PC-9 (cell line): ENCODE results near the gene FARS2. TPM values are rescaled to one million over a fixed set of nuclear protein-coding genes. Genes with fewer than 3 reads are reported as not detected.

Source experiments
- BruUV-seq: library from RNA; stranded (reverse); fragments of 400-500 nt; replicated peaks from 2 replicates; lab custom pipeline; 2021; lab: Mats Ljungman, UMichigan
- CTCF ChIA-PET: fragments of 300-600 bp; sonication (Branson Sonifier 250); formaldehyde crosslinking; loops from one replicate; lab custom pipeline; 2022; ENCODE audit warnings: antibody characterized with exemption; lab: Charles Lee
- POLR2A ChIA-PET: fragments of 300-600 bp; sonication (Branson Sonifier 250); formaldehyde crosslinking; loops from one replicate; lab custom pipeline; 2022; ENCODE audit warnings: antibody characterized with exemption; ENCODE audit not compliant: unreplicated experiment; lab: Charles Lee
- DNase-seq, 2 experiments: peaks; one replicate each; pipeline versions ENCODE4 v3.0.0 to v3.0.0-alpha.2; 2015 to 2022; ENCODE audit warnings: mixed read lengths in 1 of 2
- H2AFZ ChIP-seq: fragments of 200-600 bp; sonication (generic); 2 replicates; pipeline ENCODE4 v1.8.1; 2017; ENCODE audit warnings: antibody characterized with exemption
- H3F3A ChIP-seq: fragments of 200-600 bp; sonication (generic); 2 replicates; pipeline ENCODE4 v1.8.1; 2017; ENCODE audit warnings: antibody characterized with exemption, mild to moderate bottlenecking, low read depth; ENCODE audit not compliant: insufficient read depth
- H3K27ac ChIP-seq: fragments of 200-600 bp; sonication (generic); 2 replicates; pipeline ENCODE4 v1.6.1; 2016; ENCODE audit warnings: mixed run types
- H3K27me3 ChIP-seq: fragments of 200-600 bp; sonication (generic); 2 replicates; pipeline ENCODE4 v1.6.1; 2016; ENCODE audit warnings: low read depth, mixed run types; ENCODE audit not compliant: insufficient read depth
- H3K36me3 ChIP-seq: fragments of 200-600 bp; sonication (generic); 2 replicates; pipeline ENCODE4 v1.6.1; 2016; ENCODE audit warnings: low read depth, mixed run types
- H3K4me1 ChIP-seq: fragments of 200-600 bp; sonication (generic); replicated peaks from 2 replicates; pipeline ENCODE4 v1.6.1; 2016; ENCODE audit warnings: mixed run types; ENCODE audit not compliant: insufficient read depth
- H3K4me2 ChIP-seq: fragments of 200-600 bp; sonication (generic); 2 replicates; pipeline ENCODE4 v1.6.1; 2017; ENCODE audit warnings: mixed run types
- H3K4me3 ChIP-seq: fragments of 200-600 bp; sonication (generic); 2 replicates; pipeline ENCODE4 v1.6.1; 2016; ENCODE audit warnings: mixed run types
- H3K79me2 ChIP-seq: fragments of 200-600 bp; sonication (generic); 2 replicates; pipeline ENCODE4 v1.6.1; 2017; ENCODE audit warnings: low read depth, mixed run types
- H3K9me2 ChIP-seq: fragments of 200-600 bp; sonication (generic); 2 replicates; pipeline ENCODE4 v1.8.1; 2017; ENCODE audit warnings: mild to moderate bottlenecking; ENCODE audit not compliant: insufficient read depth
- H3K9me3 ChIP-seq: fragments of 200-600 bp; sonication (generic); 2 replicates; pipeline ENCODE4 v1.8.1; 2016; ENCODE audit warnings: low read depth; ENCODE audit not compliant: insufficient read depth
- H4K20me1 ChIP-seq: fragments of 200-600 bp; sonication (generic); 2 replicates; pipeline ENCODE4 v1.8.1; 2017; ENCODE audit not compliant: insufficient read depth
- EZH2 ChIP-seq: fragments of 200-600 bp; sonication (generic); IDR thresholded peaks from 2 replicates; pipeline ENCODE4 v1.8.0; 2017; ENCODE audit warnings: antibody characterized with exemption, low read depth
- intact Hi-C: fragments of 100-400 bp; cut with micrococcal nuclease; formaldehyde crosslinking; loops from one replicate; pipeline ENCODE4 v1.10.0; 2022; ENCODE audit not compliant: unreplicated experiment
- total RNA-seq: library from RNA; stranded (reverse); gene quantifications from 2 replicates; pipeline ENCODE4 v1.2.3, GENCODE V29; 2021
- TF ChIP-seq, protein P1 (sequence below): fragments of 200-600 bp; sonication (generic); conservative IDR thresholded peaks from 2 replicates; pipeline ENCODE4 v1.6.1; 2017; ENCODE audit warnings: mixed run types, antibody characterized with exemption, mild to moderate bottlenecking, moderate library complexity

Gene FARS2
- total RNA-seq, 1 experiment from 2014 or later, result 26.7 TPM

DNA sequence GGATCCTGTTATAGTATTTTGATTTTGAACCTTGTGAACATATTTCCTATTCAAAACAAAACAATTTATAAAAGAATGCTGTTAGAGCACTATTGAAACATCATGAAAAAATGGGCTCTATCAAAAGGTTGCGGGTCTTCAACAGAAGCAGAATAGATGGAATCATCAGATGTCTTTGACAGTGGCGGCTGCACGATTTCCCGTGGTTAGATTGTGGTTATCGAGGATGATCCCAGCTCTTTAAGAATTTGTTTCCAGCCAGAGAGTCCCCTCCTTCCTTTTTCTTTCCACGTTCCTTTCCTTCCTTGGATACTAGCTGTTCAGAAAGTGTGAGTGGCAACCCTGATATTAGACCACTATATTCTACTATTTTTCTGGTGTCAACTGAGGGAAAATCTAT is 163.4 kb downstream of the FARS2 start:
- Histone ChIP-seq H3K27me3 (no peaks in the 10 kb centered on the region), H4K20me1 (no peaks in the 10 kb centered on the region), H3K79me2 (no peaks in the 10 kb centered on the region), H3K4me2 (no peak overlapping the region), H3F3A (no peaks in the 10 kb centered on the region), H3K9me3 (no peaks in the 10 kb centered on the region), H3K27ac (no peak overlapping the region), H3K36me3 (no peaks in the 10 kb centered on the region), H2AFZ (no peak overlapping the region), H3K4me3 (no peak overlapping the region), H3K4me1 (no peaks in the 10 kb centered on the region), H3K9me2 (no peaks in the 10 kb centered on the region)
- no peak for DNase-seq
- CTCF ChIA-PET, result no interaction called here
- TF ChIP-seq, protein P1, sequence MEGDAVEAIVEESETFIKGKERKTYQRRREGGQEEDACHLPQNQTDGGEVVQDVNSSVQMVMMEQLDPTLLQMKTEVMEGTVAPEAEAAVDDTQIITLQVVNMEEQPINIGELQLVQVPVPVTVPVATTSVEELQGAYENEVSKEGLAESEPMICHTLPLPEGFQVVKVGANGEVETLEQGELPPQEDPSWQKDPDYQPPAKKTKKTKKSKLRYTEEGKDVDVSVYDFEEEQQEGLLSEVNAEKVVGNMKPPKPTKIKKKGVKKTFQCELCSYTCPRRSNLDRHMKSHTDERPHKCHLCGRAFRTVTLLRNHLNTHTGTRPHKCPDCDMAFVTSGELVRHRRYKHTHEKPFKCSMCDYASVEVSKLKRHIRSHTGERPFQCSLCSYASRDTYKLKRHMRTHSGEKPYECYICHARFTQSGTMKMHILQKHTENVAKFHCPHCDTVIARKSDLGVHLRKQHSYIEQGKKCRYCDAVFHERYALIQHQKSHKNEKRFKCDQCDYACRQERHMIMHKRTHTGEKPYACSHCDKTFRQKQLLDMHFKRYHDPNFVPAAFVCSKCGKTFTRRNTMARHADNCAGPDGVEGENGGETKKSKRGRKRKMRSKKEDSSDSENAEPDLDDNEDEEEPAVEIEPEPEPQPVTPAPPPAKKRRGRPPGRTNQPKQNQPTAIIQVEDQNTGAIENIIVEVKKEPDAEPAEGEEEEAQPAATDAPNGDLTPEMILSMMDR, result no peak
- no peak for TF ChIP-seq EZH2
- POLR2A ChIA-PET, result no interaction called here
- intact Hi-C loops, result no loop called here
- BruUV-seq, result no TSS peak

DNA sequence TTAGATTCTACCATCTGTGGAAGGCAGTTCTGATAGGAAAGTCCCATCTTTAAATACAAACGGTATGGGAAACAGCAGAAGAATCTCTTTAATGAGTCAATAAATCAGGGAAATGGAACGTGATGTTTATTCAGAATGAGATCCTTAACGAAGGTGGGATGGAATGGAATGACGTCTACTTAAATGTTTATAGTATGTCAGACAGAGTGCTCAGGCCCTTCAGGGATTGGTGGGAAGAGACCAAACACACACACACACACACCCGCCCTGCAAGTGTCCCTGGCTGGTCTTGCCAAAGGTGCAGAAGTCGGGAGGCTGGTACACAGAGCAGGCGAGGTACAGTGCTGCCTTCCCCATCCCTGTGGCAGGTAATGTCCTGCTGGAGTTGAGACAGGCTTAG is 164.0 kb downstream of the FARS2 start:
- POLR2A ChIA-PET, result no interaction called here
- no peaks in the 10 kb centered on the region for H3K79me2 ChIP-seq
- H3K4me2 ChIP-seq, result no peak overlapping the region
- H3K4me3 ChIP-seq, result no peak overlapping the region
- TF ChIP-seq, protein P1, result no peak
- no peak for TF ChIP-seq EZH2
- H3F3A ChIP-seq, result no peaks in the 10 kb centered on the region
- no peaks in the 10 kb centered on the region for H3K9me3 ChIP-seq
- BruUV-seq, result no TSS peak
- CTCF ChIA-PET, result no interaction called here
- no peaks in the 10 kb centered on the region for H4K20me1 ChIP-seq
- intact Hi-C loops, result no loop called here
- H3K4me1 ChIP-seq, result no peaks in the 10 kb centered on the region
- no peaks in the 10 kb centered on the region for H3K36me3 ChIP-seq
- no peak overlapping the region for H3K27ac ChIP-seq
- no peak overlapping the region for H2AFZ ChIP-seq
- H3K27me3 ChIP-seq, result no peaks in the 10 kb centered on the region
- no peaks in the 10 kb centered on the region for H3K9me2 ChIP-seq
- DNase-seq, result no peak

DNA sequence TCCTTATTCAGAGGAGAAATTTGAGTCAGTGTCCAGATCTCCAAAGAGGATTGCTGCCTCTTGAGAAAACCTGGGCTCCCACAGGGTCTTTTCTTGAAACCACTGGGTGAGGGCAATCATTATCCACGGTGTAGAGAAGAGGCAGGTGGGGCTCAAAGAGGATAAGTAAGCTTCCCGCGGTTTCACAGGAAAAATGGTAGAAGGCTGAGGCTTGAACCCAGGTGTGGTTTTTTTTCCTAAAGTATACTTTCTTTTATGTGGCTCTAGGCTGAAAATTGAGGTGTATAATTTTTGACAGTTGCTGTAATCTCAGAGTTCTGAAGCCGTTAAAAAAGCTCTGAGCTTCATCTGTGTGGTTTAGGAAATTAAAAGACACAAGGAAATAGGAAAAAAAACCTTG is 164.5 kb downstream of the FARS2 start:
- ChIA-PET POLR2A (no interaction called here), CTCF (no interaction called here)
- Histone ChIP-seq H3K4me3 (no peak overlapping the region), H3K4me1 (no peaks in the 10 kb centered on the region), H3K79me2 (no peaks in the 10 kb centered on the region), H3K9me3 (no peaks in the 10 kb centered on the region), H3K27me3 (no peaks in the 10 kb centered on the region), H3K27ac (no peak overlapping the region), H3K9me2 (no peaks in the 10 kb centered on the region), H3F3A (no peaks in the 10 kb centered on the region), H3K36me3 (no peaks in the 10 kb centered on the region), H3K4me2 (no peak overlapping the region), H4K20me1 (no peaks in the 10 kb centered on the region), H2AFZ (no peak overlapping the region)
- BruUV-seq, result no TSS peak
- DNase-seq, result no peak
- no peak for TF ChIP-seq EZH2
- TF ChIP-seq, protein P1, result no peak
- intact Hi-C loops, result no loop called here
